NOMO-1 treated with dmso at 0.1 percent for 144 hours (cell line): ENCODE data around the gene ENC1.
A peak's percentile ranks its signal among the peaks of the same experiment; 100 is the strongest.

Experiments used
- DNase-seq: peaks from one replicate; lab custom pipeline; 2025; ENCODE audit not compliant: unreplicated experiment; lab: John Stamatoyannopoulos, UW

The ENC1 gene

GRCh38 chr5:74633695-74634094, 6.8 kb downstream of the ENC1 start:
- DNase-seq, result no peak

- no peak for DNase-seq
Measured at GRCh38 chr5:74632947-74633356, 7.6 kb downstream of the ENC1 start.

GRCh38 chr5:74631081-74631953, 9.2 kb downstream of the ENC1 start:
- DNase-seq, result peak; percentile 87

- no peak for DNase-seq
Measured at GRCh38 chr5:74630453-74631066, 10.0 kb downstream of the ENC1 start.

DNA sequence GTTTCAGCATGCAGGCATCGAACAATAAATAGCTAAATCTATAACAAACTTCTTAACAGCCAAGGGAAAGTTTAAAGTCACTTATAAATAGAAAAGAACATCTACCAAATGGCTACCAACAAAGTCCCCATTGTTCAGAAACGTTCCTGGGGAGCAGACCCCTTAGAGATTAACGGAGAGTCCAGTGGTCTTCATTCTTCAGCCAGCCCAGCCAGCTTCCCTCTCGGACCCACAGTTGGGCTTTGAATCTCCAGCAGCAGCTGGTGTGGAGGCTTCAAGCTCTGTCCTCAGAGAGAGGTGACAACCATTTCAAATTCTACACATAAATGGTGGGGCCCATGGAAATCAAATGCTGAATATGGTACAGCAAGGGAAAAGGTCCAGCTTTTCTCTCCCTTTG, 11.2 kb downstream of the ENC1 start:
- no peak for DNase-seq

DNA sequence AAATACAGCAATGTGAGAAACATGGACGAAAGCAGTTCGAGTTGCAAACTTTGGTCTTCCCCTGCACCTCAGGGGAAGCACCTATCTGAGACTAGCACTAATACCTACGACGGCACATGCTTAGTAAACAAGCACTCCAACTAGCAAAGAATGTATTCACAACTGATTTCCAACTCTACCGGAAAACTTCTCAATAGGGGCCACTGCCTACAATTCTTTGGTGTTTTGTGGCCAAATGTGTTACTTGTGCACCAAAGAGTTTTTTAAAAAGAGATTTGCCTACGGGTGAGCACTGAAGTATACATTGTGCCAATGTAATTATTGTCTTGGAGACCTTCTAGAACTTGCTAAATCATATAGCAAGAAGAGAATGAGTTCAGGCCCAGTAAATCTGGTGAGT, 12.2 kb downstream of the ENC1 start:
- DNase-seq, result no peak

GRCh38 chr5:74627646-74628279, 12.8 kb downstream of the ENC1 start:
- no peak for DNase-seq

- DNase-seq, result no peak
Measured at GRCh38 chr5:74626386-74627222, 13.9 kb downstream of the ENC1 start.

- no peak for DNase-seq
Measured at GRCh38 chr5:74625742-74626241, 14.7 kb downstream of the ENC1 start.

DNA sequence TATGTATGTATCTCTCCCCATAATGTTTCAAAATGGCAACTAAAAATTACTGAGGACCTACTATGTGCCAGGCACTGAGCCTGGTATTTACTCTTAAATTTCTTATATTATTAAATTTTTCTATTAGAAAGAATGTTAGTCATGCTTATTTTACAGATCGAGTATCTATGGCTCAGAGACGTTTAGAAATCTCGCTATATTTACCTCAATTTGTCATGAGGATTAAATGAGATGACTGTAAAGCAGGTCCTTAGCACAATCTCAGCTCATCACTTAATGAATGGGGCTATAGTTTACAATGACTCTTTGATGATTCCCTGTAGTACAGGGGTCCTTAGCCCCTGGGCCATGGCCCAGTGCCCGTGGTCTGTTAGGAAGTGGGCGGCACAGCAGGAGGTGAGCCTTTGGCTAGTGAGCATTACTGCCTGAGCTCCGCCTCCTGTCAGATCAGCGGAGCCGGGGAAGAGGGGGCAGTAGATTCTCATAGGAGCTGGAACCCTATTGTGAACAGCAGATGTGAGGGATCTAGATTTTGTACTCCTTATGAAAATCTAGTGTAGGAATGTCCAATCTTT, 15.5 kb downstream of the ENC1 start:
- DNase-seq, result no peak

- DNase-seq, result no peak
Measured at GRCh38 chr5:74624501-74624900, 16.0 kb downstream of the ENC1 start.

DNA sequence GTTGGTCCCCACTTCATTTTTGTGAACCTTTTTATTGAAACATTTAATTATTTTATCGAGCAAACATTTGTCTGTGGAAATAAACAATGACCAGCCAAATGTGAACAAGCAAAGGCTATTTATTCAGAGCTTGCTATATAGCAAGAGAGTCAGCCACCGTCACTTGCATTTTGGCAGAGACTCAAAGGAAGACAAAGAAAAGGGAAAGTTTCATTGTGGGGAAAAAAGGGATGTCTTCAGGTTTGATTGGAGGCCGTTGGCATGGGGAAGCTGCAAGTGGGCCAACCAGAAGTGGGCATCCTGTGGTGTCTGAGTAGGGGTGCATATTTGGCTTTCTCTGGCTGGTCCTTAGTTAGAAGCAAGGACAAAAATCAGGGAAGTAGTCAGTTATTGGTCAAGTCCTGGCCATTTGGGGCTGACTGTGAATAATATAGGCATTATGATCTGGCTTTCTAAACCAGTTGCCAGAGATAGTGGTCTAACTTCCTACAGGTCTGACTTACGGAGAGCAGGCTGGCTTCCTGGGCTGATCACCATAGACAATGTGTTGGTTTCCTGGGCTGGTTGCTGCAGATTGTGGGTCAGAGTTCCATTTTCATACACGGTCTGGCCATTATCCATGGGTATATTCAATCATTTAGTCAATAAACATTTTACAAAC, 16.6 kb downstream of the ENC1 start:
- DNase-seq, result no peak

GRCh38 chr5:74623006-74623611, 17.4 kb downstream of the ENC1 start:
- no peak for DNase-seq

- DNase-seq, result no peak
Measured at GRCh38 chr5:74622122-74622521, 18.4 kb downstream of the ENC1 start.

- no peak for DNase-seq
Measured at GRCh38 chr5:74621492-74621891, 19.0 kb downstream of the ENC1 start.

- no peak for DNase-seq
Measured at GRCh38 chr5:74619308-74619707, 21.2 kb downstream of the ENC1 start.

DNA sequence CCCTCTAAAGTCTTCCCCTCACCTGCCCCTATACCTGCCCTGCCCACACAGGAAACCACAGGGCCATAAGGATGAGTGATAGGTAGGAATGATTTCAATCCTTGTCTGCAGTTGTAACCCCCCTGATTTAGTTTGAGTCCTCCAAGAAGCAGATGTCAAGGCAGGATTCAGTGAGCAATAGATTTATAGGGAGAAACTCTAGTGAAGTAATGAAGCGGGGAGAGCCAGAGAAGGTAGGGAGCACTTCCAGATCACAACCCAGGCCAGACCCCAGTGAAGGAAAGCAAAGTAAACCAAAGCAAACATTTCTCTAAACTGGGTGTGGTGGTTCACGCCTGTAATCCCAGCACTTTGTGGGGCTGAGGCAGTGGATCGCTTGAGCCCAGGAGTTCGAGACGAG, 22.4 kb downstream of the ENC1 start:
- no peak for DNase-seq

DNA sequence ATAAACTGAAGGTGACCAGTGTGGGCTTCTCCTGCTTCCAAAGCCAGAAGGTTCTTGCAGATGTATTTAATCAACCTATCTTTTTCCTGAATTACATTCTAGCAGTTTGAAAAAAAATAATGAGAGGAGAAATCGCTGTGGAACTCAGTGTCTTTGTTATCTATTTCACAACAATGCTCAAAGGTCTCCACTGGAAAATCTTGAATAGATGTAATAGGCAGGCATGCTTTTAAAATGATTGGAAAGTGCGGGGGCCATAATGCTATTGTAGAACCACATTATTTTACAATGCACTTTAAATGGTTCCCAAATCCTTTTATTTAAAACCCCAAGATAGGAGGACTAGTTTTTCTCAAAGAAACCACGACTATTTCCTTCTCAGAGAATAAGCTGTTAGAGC, 23.3 kb downstream of the ENC1 start:
- no peak for DNase-seq

DNA sequence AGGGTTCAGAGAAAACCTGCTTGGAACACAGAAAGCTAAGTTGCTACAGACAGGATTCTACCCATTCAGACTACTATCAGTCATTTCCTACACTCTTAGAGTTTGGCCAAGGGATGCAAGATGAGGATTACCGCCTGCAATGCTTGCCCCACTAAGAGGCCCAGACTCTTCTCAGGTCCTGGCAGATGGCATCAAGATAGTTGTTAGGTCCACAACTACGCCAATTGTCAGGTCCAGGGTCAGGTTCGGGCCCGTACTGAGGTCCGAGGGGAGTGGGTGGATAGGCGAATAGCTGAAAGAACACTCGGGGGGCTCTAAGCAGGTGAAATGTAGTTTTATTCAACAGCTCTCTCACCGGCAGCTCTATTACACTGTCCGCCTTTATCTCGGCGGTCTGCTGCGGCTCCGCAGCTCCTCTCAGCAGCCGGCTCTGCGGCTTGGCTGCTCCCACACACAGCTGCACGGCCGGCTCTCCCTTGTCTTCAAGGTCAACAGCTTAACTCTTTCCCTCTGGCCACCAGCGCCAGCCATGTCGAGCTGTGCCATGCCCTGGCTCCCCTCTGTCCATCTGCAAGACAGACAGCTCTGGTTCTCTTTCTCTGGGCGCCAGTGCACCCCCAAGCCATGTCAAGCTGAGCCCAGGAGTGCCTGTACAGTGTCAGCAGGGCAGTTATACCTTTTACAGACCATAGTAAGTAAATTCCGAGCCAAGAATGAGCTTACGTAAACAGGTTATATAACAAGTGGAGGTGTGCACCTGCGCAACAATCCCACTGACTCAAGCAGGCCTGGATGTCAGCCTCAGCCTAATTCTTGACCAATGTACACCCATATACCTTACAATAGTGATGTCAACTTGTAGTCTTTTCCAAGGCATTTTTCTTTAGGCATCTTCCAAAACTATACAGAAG, 24.0 kb downstream of the ENC1 start:
- DNase-seq, result no peak
